Measurements from ENCODE around the gene CRYZL1. TPM values are rescaled to one million over a fixed set of nuclear protein-coding genes. Genes with fewer than 3 reads are reported as not detected.

The CRYZL1 gene
- total RNA-seq: 10 to 100 TPM; 14.0 to 22.6 (median 18.8) TPM
- 10 to 100 TPM; 12.8 to 37.7 (median 15.7) TPM for polyA plus RNA-seq
- long read RNA-seq, donor 1, partial matches to known transcripts: 0 of 9 reads
- long read RNA-seq, donor 1, other reads (novel, unspliced or antisense): 5 of 9 reads
- long read RNA-seq, donor 2, transcript CRYZL1-204 (13 exons, 1,617 nt): major isoform, 9 of 36 reads
- long read RNA-seq, donor 2, partial matches to known transcripts: 3 of 36 reads
- long read RNA-seq, donor 2, other reads (novel, unspliced or antisense): 22 of 36 reads

GRCh38 chr21:33641352-33642026 lies at the start of gene CRYZL1:
TSS of gene CRYZL1 (minus strand) at chr21:33641741. CDS start at chr21:33631551, 10,190 bp downstream.
- ATAC-seq (peak; percentile 88 to 89 (median 88)), DNase-seq (peak; percentile 100)
- no peaks in the 10 kb centered on the region for H3K9me3 ChIP-seq
- WGBS, 3 donors: 0 to 1% (median 0%) methylated on average over 38 of the region's 38 CpGs
- intact Hi-C loops (cut with DNase I): loop anchor here (5.0 to 10.0 kb wide), 4 partner anchors 113 to 263 kb away; no protein-coding TSS in a partner anchor
- peak within 1 kb of the TSS; percentile 79 for H3K27ac ChIP-seq
- TF ChIP-seq CTCF (IDR thresholded peaks at IDR 0.05): no peak
- peaks cover 23% of the 10 kb centered on the region for H3K4me1 ChIP-seq
- H3K4me3 ChIP-seq: peak within 1 kb of the TSS; percentile 87
- peaks cover 0 to 4% of the 10 kb centered on the region in 2 donors for H3K36me3 ChIP-seq (ENCODE audit: insufficient read depth in 1 of 2, low read depth in 1 of 2)
- no peaks in the 10 kb centered on the region for H3K27me3 ChIP-seq (ENCODE audit: insufficient read depth in 3 of 3, low read length in 2 of 3)

- DNase-seq (no peak), ATAC-seq (no peak)
- intact Hi-C loops (cut with DNase I): no loop called here
- H3K4me3 ChIP-seq: no peak overlapping the region
- 83 to 96% (median 90%) methylated on average over 5 of the region's 5 CpGs for WGBS, 3 donors
- no peaks in the 10 kb centered on the region for H3K9me3 ChIP-seq
- no peak overlapping the region for H3K27ac ChIP-seq
- H3K27me3 ChIP-seq (ENCODE audit: insufficient read depth in 3 of 3, low read length in 2 of 3): no peaks in the 10 kb centered on the region
- no peaks in the 10 kb centered on the region for H3K36me3 ChIP-seq (ENCODE audit: insufficient read depth in 1 of 2, low read depth in 1 of 2)
- peaks cover 22% of the 10 kb centered on the region for H3K4me1 ChIP-seq
- TF ChIP-seq CTCF (IDR thresholded peaks at IDR 0.05): no peak
These were observed 49.3 kb upstream of the CRYZL1 start for GRCh38 chr21:33690874-33691273.

- no peak for TF ChIP-seq CTCF (IDR thresholded peaks at IDR 0.05)
- peaks cover 48% of the 10 kb centered on the region for H3K4me1 ChIP-seq
- 62 to 82% (median 71%) methylated on average over 1 of the region's 1 CpG for WGBS, 3 donors
- no peak for DNase-seq
- no peaks in the 10 kb centered on the region for H3K27me3 ChIP-seq (ENCODE audit: insufficient read depth in 3 of 3, low read length in 2 of 3)
- H3K9me3 ChIP-seq: no peaks in the 10 kb centered on the region
- H3K27ac ChIP-seq: no peak overlapping the region
- no peaks in the 10 kb centered on the region for H3K36me3 ChIP-seq (ENCODE audit: insufficient read depth in 1 of 2, low read depth in 1 of 2)
- intact Hi-C loops (cut with DNase I): loop anchor here in 1 of 2 donors (5.0 kb wide), 1 partner anchor 36 kb away; no protein-coding TSS in a partner anchor
- no peak for ATAC-seq
- H3K4me3 ChIP-seq: no peak overlapping the region
These were observed 46.8 kb upstream of the CRYZL1 start for GRCh38 chr21:33688353-33688752.

GRCh38 chr21:33687634-33688033 lies 46.1 kb upstream of the CRYZL1 start:
- no peak for TF ChIP-seq CTCF (IDR thresholded peaks at IDR 0.05)
- WGBS, 3 donors: 66 to 85% (median 75%) methylated on average over 3 of the region's 3 CpGs
- no peak overlapping the region for H3K4me3 ChIP-seq
- H3K27me3 ChIP-seq (ENCODE audit: insufficient read depth in 3 of 3, low read length in 2 of 3): no peaks in the 10 kb centered on the region
- H3K9me3 ChIP-seq: no peaks in the 10 kb centered on the region
- H3K4me1 ChIP-seq: peaks cover 53% of the 10 kb centered on the region
- ATAC-seq (no peak), DNase-seq (no peak)
- no peaks in the 10 kb centered on the region for H3K36me3 ChIP-seq (ENCODE audit: insufficient read depth in 1 of 2, low read depth in 1 of 2)
- intact Hi-C loops (cut with DNase I): loop anchor here in 1 of 2 donors (5.0 kb wide), 1 partner anchor 35 kb away; no protein-coding TSS in a partner anchor
- H3K27ac ChIP-seq: no peak overlapping the region

All from psoas muscle (tissue), 8 donors.